ENCODE measurements around the gene SCYL3. TPM values are rescaled to one million over a fixed set of nuclear protein-coding genes. Genes with fewer than 3 reads are reported as not detected.

SCYL3 gene
- total RNA-seq, 1 experiment from 2014 or later, result 7.6 TPM

- TF ChIP-seq SP1 (IDR thresholded peaks at IDR 0.05; ENCODE audit: low read depth), result no peak
These were observed 48.5 kb upstream of the SCYL3 start (continued) for GRCh38 chr1:169941982-169942830.

- Histone ChIP-seq H3K4me3 (replicated peaks in 1 of 2; ENCODE audit: low read depth in 1 of 2, low read length in 2 of 2) (no peak overlapping the region), H3K79me2 (ENCODE audit: insufficient read depth, low read length) (no peaks in the 10 kb centered on the region), H3K27me3 (ENCODE audit: insufficient read depth, low read length) (no peaks in the 10 kb centered on the region), H4K20me1 (ENCODE audit: insufficient read depth) (no peaks in the 10 kb centered on the region), H3K9ac (ENCODE audit: low read length) (no peak overlapping the region), H3K27ac (ENCODE audit: low read depth, low read length) (no peak overlapping the region), H3K9me3 (ENCODE audit: control insufficient read depth in 1 of 2, insufficient read depth in 1 of 2, low read depth in 1 of 2, low read length in 2 of 2) (no peaks in the 10 kb centered on the region), H3K4me2 (ENCODE audit: low read length) (peak overlapping the region; percentile 29; the same call in 1 of the 2 replicates), H3K36me3 (ENCODE audit: control insufficient read depth in 1 of 2, insufficient read depth in 2 of 2, low read length in 2 of 2) (no peaks in the 10 kb centered on the region), H3K4me1 (ENCODE audit: control insufficient read depth in 1 of 2, insufficient read depth in 2 of 2, low read length in 2 of 2) (peaks cover 6 to 11% of the 10 kb centered on the region in 2 experiments; a peak in 3 of 4 replicates), H3K9me2 (ENCODE audit: insufficient read depth) (no peaks in the 10 kb centered on the region), H2AFZ (ENCODE audit: low read depth, low read length, poor library complexity, severe bottlenecking) (no peak overlapping the region)
- no peak for TF ChIP-seq YY1 (IDR thresholded peaks at IDR 0.05; ENCODE audit: extremely low read depth, insufficient replicate concordance, low read depth, low read length)
- no peak for TF ChIP-seq POLR2AphosphoS5 (IDR thresholded peaks at IDR 0.05; ENCODE audit: low read depth, low read length)
- TF ChIP-seq ZBTB33 (IDR thresholded peaks at IDR 0.05; ENCODE audit: extremely low read depth, insufficient replicate concordance, low read length), result no peak
- no peak for TF ChIP-seq ATF3 (IDR thresholded peaks at IDR 0.05)
- TF ChIP-seq ZNF274 (IDR thresholded peaks at IDR 0.05; ENCODE audit: low read depth, low read length), result no peak
- TF ChIP-seq CTCF (IDR thresholded peaks at IDR 0.05 in 2 of 3, conservative IDR thresholded peaks at IDR 0.05 in 1 of 3; ENCODE audit: borderline replicate concordance in 1 of 3, insufficient read depth in 1 of 3, low read depth in 2 of 3, low read length in 2 of 3), result no peak
- no peak for TF ChIP-seq SRF (IDR thresholded peaks at IDR 0.05; ENCODE audit: low read depth)
- no peak for TF ChIP-seq EZH2phosphoT487 (IDR thresholded peaks at IDR 0.05; ENCODE audit: borderline replicate concordance)
- no peak for TF ChIP-seq MAX (IDR thresholded peaks at IDR 0.05)
- ChIA-PET RAD21 (ENCODE audit: low non-redundant PET in 1 of 2, low total read pairs in 2 of 2, uncharacterized antibody in 2 of 2, unreplicated experiment in 2 of 2) (no interaction called here), POLR2A (no interaction called here), CTCF (no interaction called here)
- no TSS peak for BruUV-seq (replicated peaks)
- ATAC-seq (peak; percentile 52), DNase-seq (ENCODE audit: low read depth, low spot score) (no peak)
- intact Hi-C loops (cut with micrococcal nuclease), result no loop called here
These were observed 40.5 kb upstream of the SCYL3 start for GRCh38 chr1:169933984-169934725.
